Neural cell (in vitro differentiated cells): ENCODE results near the gene FLT1.

Experiments used
- POLR2AphosphoS5 ChIP-seq: IDR thresholded peaks from 2 replicates; pipeline ENCODE4 v1.6.1; 2012
- TF ChIP-seq, protein P1 (sequence below): fragments of 450-650 bp; IDR thresholded peaks from 2 replicates; pipeline ENCODE4 v1.5.1; 2014; ENCODE audit warnings: antibody characterized with exemption, mild to moderate bottlenecking, moderate library complexity; ENCODE audit not compliant: poor library complexity, severe bottlenecking

DNA sequence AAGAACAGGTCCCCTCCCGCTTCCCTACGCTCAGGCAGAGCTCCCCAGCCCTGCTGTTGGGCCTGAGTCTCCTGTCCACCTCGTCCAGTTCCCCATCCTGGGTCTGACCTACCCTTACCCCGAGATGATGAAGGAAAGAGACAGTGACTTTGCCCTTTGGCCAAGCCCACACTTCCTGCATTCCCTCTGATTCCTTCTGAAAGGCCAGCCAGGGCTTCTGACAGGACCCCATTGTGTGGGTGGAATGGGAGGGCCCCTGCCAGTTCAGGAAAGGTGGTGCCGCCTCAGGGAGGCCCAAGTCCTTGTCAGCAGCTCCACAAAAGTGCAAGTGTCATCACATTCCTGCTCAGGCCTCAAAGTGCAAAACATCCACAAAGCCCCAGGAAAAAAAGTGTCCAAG lies 178.8 kb downstream of the FLT1 start:
- TF ChIP-seq, protein P1, sequence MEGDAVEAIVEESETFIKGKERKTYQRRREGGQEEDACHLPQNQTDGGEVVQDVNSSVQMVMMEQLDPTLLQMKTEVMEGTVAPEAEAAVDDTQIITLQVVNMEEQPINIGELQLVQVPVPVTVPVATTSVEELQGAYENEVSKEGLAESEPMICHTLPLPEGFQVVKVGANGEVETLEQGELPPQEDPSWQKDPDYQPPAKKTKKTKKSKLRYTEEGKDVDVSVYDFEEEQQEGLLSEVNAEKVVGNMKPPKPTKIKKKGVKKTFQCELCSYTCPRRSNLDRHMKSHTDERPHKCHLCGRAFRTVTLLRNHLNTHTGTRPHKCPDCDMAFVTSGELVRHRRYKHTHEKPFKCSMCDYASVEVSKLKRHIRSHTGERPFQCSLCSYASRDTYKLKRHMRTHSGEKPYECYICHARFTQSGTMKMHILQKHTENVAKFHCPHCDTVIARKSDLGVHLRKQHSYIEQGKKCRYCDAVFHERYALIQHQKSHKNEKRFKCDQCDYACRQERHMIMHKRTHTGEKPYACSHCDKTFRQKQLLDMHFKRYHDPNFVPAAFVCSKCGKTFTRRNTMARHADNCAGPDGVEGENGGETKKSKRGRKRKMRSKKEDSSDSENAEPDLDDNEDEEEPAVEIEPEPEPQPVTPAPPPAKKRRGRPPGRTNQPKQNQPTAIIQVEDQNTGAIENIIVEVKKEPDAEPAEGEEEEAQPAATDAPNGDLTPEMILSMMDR: no peak
- TF ChIP-seq POLR2AphosphoS5: no peak
